A549 (cell line): ENCODE data around the gene CHCHD5. TPM values are rescaled to one million over a fixed set of nuclear protein-coding genes. Genes with fewer than 3 reads are reported as not detected.

Experiments
- ATAC-seq, 2 experiments: fragments of 200-7000 bp in 1 of 2; fragments of >200 bp in 1 of 2; cut with Nextera tagmentation in 1 of 2; cut with Tn5 transposase in 1 of 2; 3 replicates each; pipeline versions ENCODE4 v1.8.0 to v1.9.1; 2018 to 2020; ENCODE audit warnings: mild to moderate bottlenecking in 1 of 2, moderate library complexity in 1 of 2
- CTCF ChIA-PET: fragments of 300-600 bp; sonication (Branson Sonifier 250); formaldehyde crosslinking; extraction: SDS; loops from one replicate; lab custom pipeline; 2021; ENCODE audit warnings: antibody characterized with exemption, inconsistent platforms; lab: Yijun Ruan, JAX
- POLR2A ChIA-PET: fragments of 350-600 bp; formaldehyde crosslinking; extraction: SDS; loops from one replicate; lab custom pipeline; 2021; ENCODE audit warnings: antibody characterized with exemption, inconsistent platforms; lab: Yijun Ruan, JAX
- DNase-seq, 2 experiments: peaks; one replicate each; pipeline versions ENCODE4 v3.0.0 to v3.0.0-alpha.2; 2011 to 2016; ENCODE audit warnings: low read depth in 1 of 2, low spot score in 1 of 2
- FAIRE-seq: peaks from 2 replicates; lab custom pipeline; 2011; peaks lifted over from hg19 to GRCh38; lab: Jason Lieb, UNC
- H3K27ac ChIP-seq, 2 experiments: fragments of >200 bp; sonication (Bioruptor Twin); formaldehyde crosslinking; 3 replicates each; pipeline ENCODE4 v1.5.1; 2016 to 2017
- H3K4me1 ChIP-seq: fragments of >200 bp; sonication (Bioruptor Twin); formaldehyde crosslinking; 3 replicates; pipeline ENCODE4 v1.6.1; 2016
- H3K4me2 ChIP-seq: fragments of >200 bp; sonication (Bioruptor Twin); formaldehyde crosslinking; 3 replicates; pipeline ENCODE4 v1.6.1; 2016
- H3K4me3 ChIP-seq: fragments of >200 bp; sonication (Bioruptor Twin); formaldehyde crosslinking; 3 replicates; pipeline ENCODE4 v1.5.1; 2016
- H3K9me3 ChIP-seq: fragments of >200 bp; sonication (Bioruptor Twin); formaldehyde crosslinking; 3 replicates; pipeline ENCODE4 v1.6.1; 2016
- CBX2 ChIP-seq: fragments of 200-600 bp; sonication (generic); IDR thresholded peaks from 2 replicates; pipeline ENCODE4 v1.6.1; 2016; ENCODE audit warnings: low read depth, mild to moderate bottlenecking, borderline replicate concordance
- CBX8 ChIP-seq: fragments of 200-600 bp; sonication (generic); IDR thresholded peaks from 2 replicates; pipeline ENCODE4 v1.6.1; 2016
- CEBPB ChIP-seq, 2 experiments: fragments of >200 bp in 1 of 2; sonication (Bioruptor Twin) in 1 of 2; formaldehyde crosslinking in 1 of 2; IDR thresholded peaks; 2 replicates each; pipeline ENCODE4 v1.6.1; 2012 to 2016
- FOSL2 ChIP-seq, 2 experiments: fragments of 450-650 bp in 1 of 2; fragments of >200 bp in 1 of 2; sonication (Bioruptor Twin) in 1 of 2; formaldehyde crosslinking; IDR thresholded peaks; 2 replicates each; pipeline versions ENCODE4 v1.5.0 to v1.6.1; 2016 to 2020; ENCODE audit warnings: mild to moderate bottlenecking in 1 of 2, moderate library complexity in 1 of 2
- HDAC2 ChIP-seq: fragments of 200-600 bp; sonication (generic); IDR thresholded peaks from 2 replicates; pipeline ENCODE4 v1.6.1; 2016
- HOXB13 ChIP-seq: fragments of 250-450 bp; sonication (Bioruptor Pico); IDR thresholded peaks from 2 replicates; pipeline ENCODE4 v1.5.0; 2020; ENCODE audit warnings: low read depth, mild to moderate bottlenecking, moderate library complexity
- JUN ChIP-seq, 2 experiments: fragments of >200 bp; sonication (Bioruptor Twin); formaldehyde crosslinking; IDR thresholded peaks; 2 replicates in 1 of 2; 3 replicates in 1 of 2; pipeline ENCODE4 v1.6.1; 2016 to 2017
- KDM1A ChIP-seq: fragments of 200-600 bp; sonication (generic); IDR thresholded peaks from 2 replicates; pipeline ENCODE4 v1.6.1; 2016; ENCODE audit warnings: low read depth, mild to moderate bottlenecking
- KDM5A ChIP-seq: fragments of 200-600 bp; sonication (generic); IDR thresholded peaks from 2 replicates; pipeline ENCODE4 v1.6.1; 2016; ENCODE audit warnings: antibody characterized with exemption, mild to moderate bottlenecking
- MAZ ChIP-seq: fragments of 150-350 bp; IDR thresholded peaks from 2 replicates; pipeline ENCODE4 v1.6.1; 2014; ENCODE audit warnings: antibody characterized with exemption, low read depth, low read length, borderline replicate concordance
- NFE2L2 ChIP-seq: fragments of 150-350 bp; conservative IDR thresholded peaks from 2 replicates; pipeline ENCODE4 v1.6.1; 2014; ENCODE audit warnings: low read length
- PHF8 ChIP-seq: fragments of 200-600 bp; sonication (generic); IDR thresholded peaks from 2 replicates; pipeline ENCODE4 v1.6.1; 2016; ENCODE audit warnings: low read depth, mild to moderate bottlenecking, antibody characterized with exemption, moderate library complexity, borderline replicate concordance
- POLR2A ChIP-seq: IDR thresholded peaks from 2 replicates; pipeline ENCODE4 v1.6.1; 2012; ENCODE audit warnings: mild to moderate bottlenecking, low read length
- RARB ChIP-seq: fragments of 250-450 bp; sonication (Bioruptor Pico); IDR thresholded peaks from 2 replicates; pipeline ENCODE4 v1.8.0; 2021; ENCODE audit warnings: mild to moderate bottlenecking, moderate library complexity
- RFX5 ChIP-seq: fragments of 450-650 bp; IDR thresholded peaks from 2 replicates; pipeline ENCODE4 v1.7.1; 2014; ENCODE audit warnings: antibody characterized with exemption, mild to moderate bottlenecking, moderate library complexity
- RNF2 ChIP-seq: fragments of 200-600 bp; sonication (generic); IDR thresholded peaks from 2 replicates; pipeline ENCODE4 v1.6.1; 2016; ENCODE audit warnings: low read depth, mild to moderate bottlenecking, antibody characterized with exemption, moderate library complexity, borderline replicate concordance
- WGBS: methylation state at CpG from one replicate; pipeline ENCODE4 v1.1.6; 2017; ENCODE audit errors: missing lambda C conversion rate; 5-methylcytosine and 5-hydroxymethylcytosine counted together
- polyA minus RNA-seq: library from RNA; depleted of rRNA, polyadenylated mRNA; stranded (reverse); fragments of >200 nt; gene quantifications from 2 replicates; pipeline ENCODE4 v1.2.3, GENCODE V29; 2011; rRNA and poly(A)+ RNA removed
- polyA plus RNA-seq, 4 experiments: library from polyadenylated mRNA; depleted of rRNA in 3 of 4; stranded (reverse); fragments of >200 nt; fragmentation: RNase III in 1 of 4; extraction: RNeasy Plus Mini Kit Qiagen cat#74134 plus additional on column Dnase treatment in 1 of 4; gene quantifications; 2 replicates in 3 of 4; 3 replicates in 1 of 4; pipeline ENCODE4 v1.2.3, GENCODE V29; 2011 to 2017
- TF ChIP-seq, protein P1 (sequence below): fragments of >200 bp; sonication (Bioruptor Twin); formaldehyde crosslinking; IDR thresholded peaks from 3 replicates; pipeline ENCODE4 v1.5.1; 2016
- TF ChIP-seq, protein P2 (sequence below): fragments of >200 bp; sonication (Bioruptor Twin); formaldehyde crosslinking; IDR thresholded peaks from 3 replicates; pipeline ENCODE4 v1.6.1; 2016
- TF ChIP-seq, protein P3 (sequence below): IDR thresholded peaks from 2 replicates; pipeline ENCODE4 v1.6.1; 2012; ENCODE audit warnings: low read depth, borderline replicate concordance
- TF ChIP-seq, protein P4 (sequence below): fragments of 450-650 bp; IDR thresholded peaks from 2 replicates; pipeline ENCODE4 v1.6.1; 2014; ENCODE audit warnings: antibody characterized with exemption
- TF ChIP-seq, protein P5 (sequence below): fragments of 250-450 bp; sonication (Bioruptor Pico); IDR thresholded peaks from 2 replicates; pipeline ENCODE4 v1.5.0; 2021; ENCODE audit warnings: mild to moderate bottlenecking, moderate library complexity, borderline replicate concordance
- TF ChIP-seq, protein P6 (sequence below): IDR thresholded peaks from 2 replicates; pipeline ENCODE4 v1.6.1; 2012
- TF ChIP-seq, protein P7 (sequence below): IDR thresholded peaks from 2 replicates; pipeline ENCODE4 v1.6.1; 2012

The CHCHD5 gene, protein sequence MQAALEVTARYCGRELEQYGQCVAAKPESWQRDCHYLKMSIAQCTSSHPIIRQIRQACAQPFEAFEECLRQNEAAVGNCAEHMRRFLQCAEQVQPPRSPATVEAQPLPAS
- 15.0 and 17.6 TPM in 2 replicates for polyA plus RNA-seq (2011; rRNA removed)
- 108 and 116 TPM in 2 replicates for polyA plus RNA-seq (2012; cell fraction: cytosol; rRNA removed)
- polyA plus RNA-seq (2012; cell fraction: nucleus; rRNA removed) = 67.2 and 94.2 TPM in 2 replicates
- polyA plus RNA-seq (2017; fragmentation: RNase III; extraction: RNeasy Plus Mini Kit Qiagen cat#74134 plus additional on column Dnase treatment) = 61.4 to 62.4 TPM (median 62.0 TPM) in 3 replicates
- 8.8 and 18.3 TPM in 2 replicates for polyA minus RNA-seq

DNA sequence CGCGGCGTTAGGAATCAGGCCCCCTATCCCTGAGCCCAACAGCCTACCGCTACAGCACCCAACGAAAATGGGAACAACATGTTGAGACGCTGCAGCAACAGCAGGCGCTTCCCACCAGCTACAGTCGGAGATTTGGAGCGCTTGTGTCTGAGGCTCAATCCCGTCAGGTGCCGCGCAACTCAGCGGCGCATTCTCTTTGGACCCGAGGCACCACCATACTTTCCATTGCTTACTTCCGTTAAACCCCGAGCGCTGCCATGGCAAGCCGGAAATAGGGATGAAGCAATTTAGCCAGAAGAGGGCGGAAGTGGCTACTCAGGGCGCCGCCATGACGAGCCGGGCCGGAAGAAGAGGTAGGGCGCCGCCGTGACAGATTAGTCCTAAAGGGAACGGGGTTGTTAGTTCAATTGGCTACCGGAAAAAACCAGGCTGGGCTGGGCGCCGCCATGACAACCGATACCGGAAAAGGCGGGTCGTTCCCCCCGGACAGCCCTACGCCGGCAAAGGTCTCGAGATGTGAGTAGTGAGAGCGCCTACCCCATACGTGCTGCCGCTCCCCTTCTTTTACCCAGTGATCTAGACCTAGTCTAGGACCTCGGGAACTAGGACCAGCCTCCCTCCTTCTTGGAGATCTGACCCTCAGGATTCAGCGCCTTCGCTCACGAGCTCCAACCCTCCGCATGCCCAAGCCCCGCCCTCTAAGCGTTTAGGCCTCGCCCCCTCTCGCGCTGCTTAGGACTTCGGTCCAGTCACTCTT is at the start of gene CHCHD5:
TSS of gene CHCHD5 (plus strand) at position 476 of the 757 bp plus-strand sequence. CDS start at position 515, 39 bp downstream.
- no peak for FAIRE-seq
- peak; percentile 88 to 92 for ATAC-seq
- POLR2A ChIA-PET = interaction anchor here (0.6 to 1.3 kb wide), 5 partner anchors 9 to 141 kb away, joined by 3 to 8 read pairs (median 4); partner anchors contain the start of gene SLC20A1

More for the DNA sequence above, at the start of gene CHCHD5:
- H3K4me2 ChIP-seq = peak within 1 kb of the TSS; percentile 89
- peaks cover 21% of the 10 kb centered on the region for H3K4me1 ChIP-seq
- DNase-seq = peak; percentile 89 to 97
- WGBS = 1% methylated on average over 51 of the region's 54 CpGs
- peak within 1 kb of the TSS; percentile 96 to 97 for H3K27ac ChIP-seq
- H3K9me3 ChIP-seq = no peaks in the 10 kb centered on the region
- H3K4me3 ChIP-seq = peak within 1 kb of the TSS; percentile 55
- TF ChIP-seq, protein P1, sequence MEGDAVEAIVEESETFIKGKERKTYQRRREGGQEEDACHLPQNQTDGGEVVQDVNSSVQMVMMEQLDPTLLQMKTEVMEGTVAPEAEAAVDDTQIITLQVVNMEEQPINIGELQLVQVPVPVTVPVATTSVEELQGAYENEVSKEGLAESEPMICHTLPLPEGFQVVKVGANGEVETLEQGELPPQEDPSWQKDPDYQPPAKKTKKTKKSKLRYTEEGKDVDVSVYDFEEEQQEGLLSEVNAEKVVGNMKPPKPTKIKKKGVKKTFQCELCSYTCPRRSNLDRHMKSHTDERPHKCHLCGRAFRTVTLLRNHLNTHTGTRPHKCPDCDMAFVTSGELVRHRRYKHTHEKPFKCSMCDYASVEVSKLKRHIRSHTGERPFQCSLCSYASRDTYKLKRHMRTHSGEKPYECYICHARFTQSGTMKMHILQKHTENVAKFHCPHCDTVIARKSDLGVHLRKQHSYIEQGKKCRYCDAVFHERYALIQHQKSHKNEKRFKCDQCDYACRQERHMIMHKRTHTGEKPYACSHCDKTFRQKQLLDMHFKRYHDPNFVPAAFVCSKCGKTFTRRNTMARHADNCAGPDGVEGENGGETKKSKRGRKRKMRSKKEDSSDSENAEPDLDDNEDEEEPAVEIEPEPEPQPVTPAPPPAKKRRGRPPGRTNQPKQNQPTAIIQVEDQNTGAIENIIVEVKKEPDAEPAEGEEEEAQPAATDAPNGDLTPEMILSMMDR = no peak
- TF ChIP-seq, protein P2, sequence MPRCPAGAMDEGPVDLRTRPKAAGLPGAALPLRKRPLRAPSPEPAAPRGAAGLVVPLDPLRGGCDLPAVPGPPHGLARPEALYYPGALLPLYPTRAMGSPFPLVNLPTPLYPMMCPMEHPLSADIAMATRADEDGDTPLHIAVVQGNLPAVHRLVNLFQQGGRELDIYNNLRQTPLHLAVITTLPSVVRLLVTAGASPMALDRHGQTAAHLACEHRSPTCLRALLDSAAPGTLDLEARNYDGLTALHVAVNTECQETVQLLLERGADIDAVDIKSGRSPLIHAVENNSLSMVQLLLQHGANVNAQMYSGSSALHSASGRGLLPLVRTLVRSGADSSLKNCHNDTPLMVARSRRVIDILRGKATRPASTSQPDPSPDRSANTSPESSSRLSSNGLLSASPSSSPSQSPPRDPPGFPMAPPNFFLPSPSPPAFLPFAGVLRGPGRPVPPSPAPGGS = peak; percentile 75; the same call in 2 of the 3 replicates
- TF ChIP-seq, protein P3, sequence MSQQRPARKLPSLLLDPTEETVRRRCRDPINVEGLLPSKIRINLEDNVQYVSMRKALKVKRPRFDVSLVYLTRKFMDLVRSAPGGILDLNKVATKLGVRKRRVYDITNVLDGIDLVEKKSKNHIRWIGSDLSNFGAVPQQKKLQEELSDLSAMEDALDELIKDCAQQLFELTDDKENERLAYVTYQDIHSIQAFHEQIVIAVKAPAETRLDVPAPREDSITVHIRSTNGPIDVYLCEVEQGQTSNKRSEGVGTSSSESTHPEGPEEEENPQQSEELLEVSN = peak; percentile 56; the same call in 1 of the 2 replicates
- TF ChIP-seq, protein P4, sequence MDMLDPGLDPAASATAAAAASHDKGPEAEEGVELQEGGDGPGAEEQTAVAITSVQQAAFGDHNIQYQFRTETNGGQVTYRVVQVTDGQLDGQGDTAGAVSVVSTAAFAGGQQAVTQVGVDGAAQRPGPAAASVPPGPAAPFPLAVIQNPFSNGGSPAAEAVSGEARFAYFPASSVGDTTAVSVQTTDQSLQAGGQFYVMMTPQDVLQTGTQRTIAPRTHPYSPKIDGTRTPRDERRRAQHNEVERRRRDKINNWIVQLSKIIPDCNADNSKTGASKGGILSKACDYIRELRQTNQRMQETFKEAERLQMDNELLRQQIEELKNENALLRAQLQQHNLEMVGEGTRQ = peak; percentile 16; the same call in 1 of the 2 replicates
- TF ChIP-seq RNF2 (no peak), JUN (IDR thresholded peaks at IDR 0.05) (peak; percentile 68 to 92; a peak in 4 of 5 replicates), HOXB13 (CRISPR knock-in tag) (0 out of 2 replicates have a peak, but pooled peaks have one; percentile 20), KDM5A (peak; percentile 61; the same call in 1 of the 2 replicates), CBX2 (no peak), RFX5 (0 out of 2 replicates have a peak, but pooled peaks have one; percentile 29), POLR2A (peak; percentile 57), MAZ (no peak), KDM1A (no peak), CEBPB (IDR thresholded peaks at IDR 0.05) (peak; percentile 83 to 96), RARB (CRISPR knock-in tag) (no peak), NFE2L2 (no peak), CBX8 (no peak), HDAC2 (no peak), FOSL2 (IDR thresholded peaks at IDR 0.05) (no peak), FOSL2 (CRISPR knock-in tag; IDR thresholded peaks at IDR 0.05) (no peak), PHF8 (peak; percentile 78)
- TF ChIP-seq, protein P5, sequence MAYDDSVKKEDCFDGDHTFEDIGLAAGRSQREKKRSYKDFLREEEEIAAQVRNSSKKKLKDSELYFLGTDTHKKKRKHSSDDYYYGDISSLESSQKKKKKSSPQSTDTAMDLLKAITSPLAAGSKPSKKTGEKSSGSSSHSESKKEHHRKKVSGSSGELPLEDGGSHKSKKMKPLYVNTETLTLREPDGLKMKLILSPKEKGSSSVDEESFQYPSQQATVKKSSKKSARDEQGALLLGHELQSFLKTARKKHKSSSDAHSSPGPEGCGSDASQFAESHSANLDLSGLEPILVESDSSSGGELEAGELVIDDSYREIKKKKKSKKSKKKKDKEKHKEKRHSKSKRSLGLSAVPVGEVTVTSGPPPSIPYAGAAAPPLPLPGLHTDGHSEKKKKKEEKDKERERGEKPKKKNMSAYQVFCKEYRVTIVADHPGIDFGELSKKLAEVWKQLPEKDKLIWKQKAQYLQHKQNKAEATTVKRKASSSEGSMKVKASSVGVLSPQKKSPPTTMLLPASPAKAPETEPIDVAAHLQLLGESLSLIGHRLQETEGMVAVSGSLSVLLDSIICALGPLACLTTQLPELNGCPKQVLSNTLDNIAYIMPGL (CRISPR knock-in tag) = no peak
- TF ChIP-seq, protein P6, sequence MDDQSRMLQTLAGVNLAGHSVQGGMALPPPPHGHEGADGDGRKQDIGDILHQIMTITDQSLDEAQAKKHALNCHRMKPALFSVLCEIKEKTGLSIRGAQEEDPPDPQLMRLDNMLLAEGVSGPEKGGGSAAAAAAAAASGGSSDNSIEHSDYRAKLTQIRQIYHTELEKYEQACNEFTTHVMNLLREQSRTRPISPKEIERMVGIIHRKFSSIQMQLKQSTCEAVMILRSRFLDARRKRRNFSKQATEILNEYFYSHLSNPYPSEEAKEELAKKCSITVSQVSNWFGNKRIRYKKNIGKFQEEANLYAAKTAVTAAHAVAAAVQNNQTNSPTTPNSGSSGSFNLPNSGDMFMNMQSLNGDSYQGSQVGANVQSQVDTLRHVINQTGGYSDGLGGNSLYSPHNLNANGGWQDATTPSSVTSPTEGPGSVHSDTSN = no peak
- TF ChIP-seq, protein P7, sequence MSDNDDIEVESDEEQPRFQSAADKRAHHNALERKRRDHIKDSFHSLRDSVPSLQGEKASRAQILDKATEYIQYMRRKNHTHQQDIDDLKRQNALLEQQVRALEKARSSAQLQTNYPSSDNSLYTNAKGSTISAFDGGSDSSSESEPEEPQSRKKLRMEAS = peak; percentile 73
- CTCF ChIA-PET = interaction anchor here (0.6 to 7.5 kb wide), 8 partner anchors 13 to 370 kb away, joined by 3 to 54 read pairs (median 4); no protein-coding TSS in a partner anchor
